Stimulated activated CD4-positive, alpha-beta T cell treated with anti-CD3 and anti-CD28 coated beads, TNF-alpha, amount 100 ng/mL, for 1 hour (primary cell): Measurements from ENCODE around the gene SRCIN1.

Source experiments
- DNase-seq, 3 donors: peaks; one replicate each; pipeline ENCODE4 v3.0.0-alpha.2; 2020; ENCODE audit warnings: low read depth in 3 of 3, low spot score in 1 of 3

SRCIN1 gene

DNA sequence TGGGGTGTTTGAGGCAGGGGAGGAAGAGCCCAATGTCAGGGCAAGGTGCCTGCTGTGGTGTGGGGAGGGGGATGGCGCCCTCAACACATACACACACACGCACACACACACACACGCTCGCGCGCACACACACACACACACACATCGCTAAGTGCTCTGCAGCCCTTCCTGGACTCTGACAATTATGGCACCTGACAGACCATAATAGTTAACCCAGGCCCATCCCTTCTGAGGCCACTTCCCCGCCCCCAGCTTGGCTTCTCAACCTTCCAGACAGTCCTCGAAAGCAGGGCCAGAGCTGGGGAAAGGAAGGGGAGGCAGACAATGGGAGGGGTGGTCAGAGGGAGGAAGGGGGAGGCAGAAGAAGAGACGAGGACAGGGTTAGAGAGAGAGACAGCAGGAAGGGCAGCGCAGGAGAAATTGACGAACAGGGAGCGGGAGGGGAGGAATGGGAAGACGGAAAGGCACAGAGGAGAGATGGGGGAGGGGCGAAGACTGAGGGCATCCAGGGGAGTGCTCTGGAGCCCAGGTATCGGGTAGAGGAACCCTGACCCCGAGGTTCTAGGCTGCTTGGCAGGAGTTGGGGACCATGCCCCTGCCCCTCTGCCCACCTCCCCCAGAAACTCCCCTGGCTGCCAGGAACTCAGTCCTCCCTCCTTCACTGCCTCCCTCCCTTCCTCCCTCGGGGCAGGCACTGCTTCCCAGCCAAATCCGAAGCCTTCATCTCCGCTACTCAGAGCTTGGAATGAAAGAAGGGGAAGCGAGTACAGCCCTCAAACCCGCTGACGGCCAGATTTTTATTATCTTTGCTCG lies 4.0 kb downstream of the SRCIN1 start:
- no peak for DNase-seq

DNA sequence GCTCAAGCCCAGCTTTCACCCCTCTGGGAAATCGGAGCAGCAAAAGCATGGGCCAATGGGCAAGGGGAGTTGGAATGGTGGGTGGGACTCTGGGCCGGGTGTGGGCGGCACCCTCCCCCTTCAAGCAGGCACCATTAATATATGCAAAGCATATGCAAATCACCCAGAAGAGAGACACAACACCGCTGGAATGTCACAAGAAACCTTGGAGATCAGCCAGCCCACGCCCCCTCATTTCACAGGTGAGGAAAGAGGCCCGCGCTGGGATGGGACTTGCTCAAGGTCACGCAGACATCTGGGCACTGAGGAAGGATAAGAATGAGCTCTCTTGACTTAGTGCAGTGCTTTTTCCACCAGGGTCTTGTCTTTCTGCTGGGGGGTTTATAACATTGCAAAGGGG lies 4.8 kb downstream of the SRCIN1 start:
- no peak for DNase-seq

GRCh38 chr17:38600416-38600815 lies 5.3 kb downstream of the SRCIN1 start:
- DNase-seq: no peak

DNA sequence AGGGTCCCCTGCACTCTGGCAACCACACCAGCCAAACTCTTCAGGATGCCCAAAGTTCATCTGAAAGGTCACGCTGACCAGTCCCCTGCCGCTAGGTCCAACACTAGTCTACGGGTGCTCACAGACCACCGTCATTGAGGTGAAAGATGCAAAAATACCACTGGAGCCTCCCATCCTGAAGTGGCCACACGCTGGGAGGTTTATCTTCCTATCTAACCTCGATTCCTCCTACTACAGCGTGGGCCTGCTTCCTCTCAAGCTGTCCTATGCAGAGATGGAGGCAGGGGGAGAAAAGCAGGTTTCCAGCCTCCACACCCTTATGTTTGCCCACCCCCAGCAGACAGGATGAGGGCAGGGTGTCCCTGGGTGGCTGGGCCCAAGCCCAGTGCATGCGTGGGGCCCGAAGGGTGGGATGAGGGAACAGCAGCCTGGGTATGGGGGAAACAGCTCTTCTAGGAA lies 6.3 kb downstream of the SRCIN1 start:
- DNase-seq: no peak

GRCh38 chr17:38598995-38599394 lies 6.8 kb downstream of the SRCIN1 start:
- no peak for DNase-seq

DNA sequence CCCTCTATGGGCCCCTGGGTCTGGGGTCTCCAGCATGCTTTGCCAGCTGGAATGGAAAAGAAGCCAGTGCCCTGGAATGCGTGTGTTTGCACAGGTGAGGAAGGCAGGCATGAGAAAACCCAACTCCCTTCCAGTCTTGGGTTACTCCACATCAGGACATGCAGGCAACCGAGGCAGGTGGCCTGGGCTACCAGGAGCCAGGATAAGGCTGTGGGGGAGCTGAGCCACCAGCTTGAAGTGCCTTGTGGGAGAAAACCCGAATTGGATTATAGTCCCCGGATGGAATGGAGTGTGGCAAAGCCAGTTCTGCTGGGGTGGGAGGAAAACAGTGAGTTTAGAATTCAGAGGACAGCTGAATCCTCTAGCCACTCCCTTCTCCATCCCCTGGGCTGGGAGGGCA lies 7.2 kb downstream of the SRCIN1 start:
- DNase-seq: no peak

DNA sequence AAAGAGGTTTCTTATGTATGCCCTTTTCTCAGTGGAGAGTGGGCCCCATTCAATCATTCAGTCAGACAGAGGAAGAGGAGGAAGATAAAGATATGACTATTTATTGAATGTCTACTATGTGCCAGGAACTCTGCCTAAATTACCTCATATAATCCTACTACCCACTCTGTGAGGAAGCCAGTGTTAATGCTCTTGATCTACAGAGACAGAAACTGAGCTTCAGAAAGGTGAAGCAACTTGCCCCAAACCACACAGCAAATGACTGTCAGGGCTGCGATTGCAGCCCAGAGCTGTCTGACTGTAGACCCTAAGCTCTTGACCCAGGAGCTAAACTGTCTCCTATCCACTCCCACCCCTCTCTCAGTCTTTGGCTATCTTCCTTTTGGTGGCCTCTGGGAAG lies 8.4 kb downstream of the SRCIN1 start:
- no peak for DNase-seq

DNA sequence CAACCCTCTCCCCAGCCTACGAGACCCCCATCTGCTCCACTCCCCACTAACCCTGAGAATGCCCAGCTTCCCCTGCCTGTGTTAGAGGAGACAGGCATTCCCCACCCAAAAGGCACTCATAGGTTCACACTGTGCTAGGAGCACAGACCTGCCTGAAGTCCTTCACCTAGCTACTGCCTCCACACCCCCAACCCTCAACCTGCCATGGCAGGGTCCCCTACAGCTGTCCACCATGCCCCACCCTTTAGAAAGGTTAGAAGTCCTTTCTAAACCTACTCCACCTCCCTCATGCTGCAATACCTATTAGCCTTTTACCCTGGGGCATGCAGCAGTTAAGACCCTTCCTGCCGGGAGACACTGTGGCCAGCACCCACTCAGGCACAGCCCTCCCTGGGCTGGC lies 9.1 kb downstream of the SRCIN1 start:
- DNase-seq: no peak

- DNase-seq: no peak
Measured at GRCh38 chr17:38595892-38596291, 9.9 kb downstream of the SRCIN1 start.

- no peak for DNase-seq
Measured at GRCh38 chr17:38594152-38594551, 11.6 kb downstream of the SRCIN1 start.

GRCh38 chr17:38592487-38592886 lies 13.3 kb downstream of the SRCIN1 start:
- DNase-seq: no peak

DNA sequence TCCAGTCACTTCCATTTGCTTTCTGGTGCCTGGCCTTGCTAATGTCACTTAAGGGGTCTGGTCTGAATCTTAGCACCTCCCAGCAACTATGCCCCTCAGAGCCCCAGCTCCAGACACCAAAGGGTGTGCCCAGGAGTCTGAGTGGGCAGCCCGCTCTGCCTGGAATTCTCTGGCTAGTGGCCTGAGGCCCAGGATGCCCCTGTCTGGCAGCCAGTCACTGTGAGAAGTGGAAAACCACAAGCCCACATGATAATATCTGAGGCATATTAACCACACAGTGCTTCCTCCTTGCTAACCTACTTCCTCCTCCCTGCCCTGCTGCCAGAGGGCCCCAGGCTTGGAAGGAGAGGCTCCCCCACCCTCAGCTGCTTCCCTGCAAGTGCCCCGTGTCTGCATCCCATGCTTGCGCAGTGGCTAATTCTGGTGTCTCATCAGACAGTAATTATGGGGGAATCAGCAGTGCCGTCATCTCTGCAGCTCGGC lies 14.0 kb downstream of the SRCIN1 start:
- DNase-seq: no peak

DNA sequence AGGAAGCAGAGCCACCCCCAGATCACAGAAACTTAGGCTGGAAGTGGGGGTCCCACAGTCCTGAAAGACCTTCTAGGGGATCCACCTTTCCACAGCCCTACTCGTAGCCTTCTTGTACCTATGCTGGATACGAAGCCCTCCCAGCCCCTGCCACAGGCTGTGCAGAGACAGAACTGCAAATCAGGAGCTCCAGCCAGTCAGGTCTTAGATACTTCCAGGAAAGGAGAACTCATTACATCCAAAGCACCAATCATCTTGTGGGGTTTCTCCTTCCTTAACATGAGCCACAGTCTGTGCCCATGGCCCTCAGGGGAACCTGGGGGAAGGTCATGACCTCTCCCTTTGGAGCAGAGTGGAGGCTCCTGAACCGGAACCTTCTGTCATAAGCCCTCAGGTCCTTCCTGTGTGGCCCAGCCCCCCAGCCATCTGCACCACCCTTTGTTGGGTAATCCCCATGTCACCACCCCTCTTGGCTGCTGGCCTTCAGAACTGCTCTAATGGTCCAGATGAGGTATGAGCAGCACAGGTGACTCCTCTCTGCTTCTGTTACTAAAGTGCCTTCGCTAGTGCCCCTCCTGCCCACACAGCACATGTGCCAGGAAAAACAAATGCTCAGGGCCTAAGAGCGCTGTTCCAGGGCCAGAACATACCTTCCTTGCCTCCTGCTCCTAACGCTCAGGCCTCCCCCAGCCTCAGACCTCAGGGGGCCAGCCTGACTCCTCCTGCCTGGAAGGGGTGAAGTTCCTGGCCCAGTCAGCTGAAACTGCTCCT lies 14.6 kb downstream of the SRCIN1 start:
- no peak for DNase-seq

- no peak for DNase-seq
Measured at GRCh38 chr17:38589462-38590114, 16.2 kb downstream of the SRCIN1 start.

DNA sequence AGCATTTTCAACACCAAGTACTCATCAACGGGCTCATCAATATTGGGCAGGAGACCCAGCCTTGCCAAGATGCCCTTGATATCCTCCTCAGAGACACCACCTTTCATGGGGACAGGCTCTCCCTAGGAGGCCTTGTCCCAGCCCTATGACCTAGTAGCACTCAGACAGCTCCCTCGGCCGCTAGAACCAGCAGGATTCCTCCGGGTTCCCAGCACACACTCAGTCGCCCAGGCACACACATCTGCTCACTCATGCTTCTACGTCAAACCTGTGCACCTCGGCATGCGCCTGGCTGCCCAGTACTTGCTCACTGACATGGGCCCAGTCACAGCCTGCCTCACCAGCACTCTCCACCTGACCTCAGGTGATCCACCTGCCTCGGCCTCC lies 17.0 kb downstream of the SRCIN1 start:
- DNase-seq: no peak

DNA sequence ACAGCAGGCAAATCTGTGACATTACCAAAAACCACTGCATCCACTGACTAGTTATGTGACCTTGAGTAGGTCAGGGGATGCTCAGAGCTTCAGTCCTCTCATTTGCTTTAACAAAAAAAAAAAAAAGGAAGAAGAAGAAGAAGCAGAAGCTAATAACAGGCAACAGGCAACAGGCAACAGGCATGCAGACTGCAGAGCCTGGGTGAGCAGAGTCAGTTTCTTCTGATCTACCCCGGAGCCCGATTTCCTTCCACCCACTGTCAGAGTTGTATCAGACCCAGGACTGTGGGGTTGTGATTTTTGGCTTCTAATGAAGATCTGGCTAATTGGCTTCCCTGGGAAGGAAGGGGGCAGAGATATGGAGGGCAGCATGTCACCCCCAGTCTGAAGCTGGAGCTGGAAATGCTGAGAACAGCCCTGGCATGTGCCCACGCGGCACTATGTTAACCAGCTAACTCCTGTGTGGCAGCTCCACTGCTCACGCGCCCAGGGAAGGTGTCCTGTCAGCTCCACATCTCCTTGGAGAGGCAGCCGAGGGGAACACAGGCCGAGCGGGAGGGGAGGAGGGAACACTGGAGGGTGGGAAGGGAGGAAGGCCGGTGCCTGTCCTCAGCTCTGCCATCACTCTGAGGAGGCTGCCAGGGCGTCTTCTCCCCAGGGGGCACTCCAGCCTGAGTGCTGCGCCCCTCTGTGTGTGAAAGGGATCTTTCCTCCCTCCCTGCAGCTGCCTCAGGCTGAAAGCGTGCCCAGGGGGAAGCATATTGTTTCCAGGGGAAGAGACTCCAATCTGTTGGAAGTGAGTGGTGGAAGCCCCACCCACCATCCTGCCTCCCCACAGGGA lies 17.6 kb downstream of the SRCIN1 start:
- DNase-seq: no peak

DNA sequence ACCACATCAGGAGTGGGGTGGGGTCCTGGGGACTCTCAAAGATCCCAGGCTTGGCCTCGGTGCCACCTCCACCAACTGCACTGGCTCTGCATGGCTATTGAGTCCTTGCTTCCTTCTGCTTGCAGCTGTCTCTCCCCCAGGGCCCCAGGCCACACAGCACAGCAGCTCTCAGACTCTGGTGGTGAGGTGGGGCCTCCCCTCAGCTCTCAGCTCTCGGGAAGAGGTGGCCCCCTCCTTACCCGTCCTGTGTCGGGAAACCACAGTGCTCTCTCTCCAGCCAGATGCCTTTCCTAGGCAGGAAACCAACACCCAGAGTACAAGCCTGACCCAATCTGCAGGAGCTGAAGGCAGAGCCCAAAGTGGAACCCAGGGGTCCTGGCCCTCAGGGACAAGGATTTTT lies 18.5 kb downstream of the SRCIN1 start:
- DNase-seq: no peak

DNA sequence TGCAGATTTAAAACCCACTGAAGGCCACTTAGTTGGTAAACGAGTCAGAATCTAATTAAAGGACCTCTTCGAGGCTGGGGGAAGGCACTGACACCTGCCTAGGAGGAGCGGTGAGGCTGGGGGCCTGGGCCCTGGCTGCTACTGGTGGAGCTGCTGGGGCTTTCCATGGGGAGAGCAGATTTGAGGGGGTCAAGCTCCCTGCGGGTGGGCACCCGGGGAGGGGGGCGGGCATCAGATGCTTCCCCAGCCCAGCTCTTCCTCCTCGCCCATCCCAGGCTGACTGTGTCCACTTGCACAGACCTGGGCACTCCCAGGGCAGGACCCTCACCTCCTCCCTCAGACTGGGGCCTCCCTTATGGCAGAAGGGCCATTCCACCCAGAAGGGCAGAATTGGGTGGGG lies 19.0 kb downstream of the SRCIN1 start:
- no peak for DNase-seq

DNA sequence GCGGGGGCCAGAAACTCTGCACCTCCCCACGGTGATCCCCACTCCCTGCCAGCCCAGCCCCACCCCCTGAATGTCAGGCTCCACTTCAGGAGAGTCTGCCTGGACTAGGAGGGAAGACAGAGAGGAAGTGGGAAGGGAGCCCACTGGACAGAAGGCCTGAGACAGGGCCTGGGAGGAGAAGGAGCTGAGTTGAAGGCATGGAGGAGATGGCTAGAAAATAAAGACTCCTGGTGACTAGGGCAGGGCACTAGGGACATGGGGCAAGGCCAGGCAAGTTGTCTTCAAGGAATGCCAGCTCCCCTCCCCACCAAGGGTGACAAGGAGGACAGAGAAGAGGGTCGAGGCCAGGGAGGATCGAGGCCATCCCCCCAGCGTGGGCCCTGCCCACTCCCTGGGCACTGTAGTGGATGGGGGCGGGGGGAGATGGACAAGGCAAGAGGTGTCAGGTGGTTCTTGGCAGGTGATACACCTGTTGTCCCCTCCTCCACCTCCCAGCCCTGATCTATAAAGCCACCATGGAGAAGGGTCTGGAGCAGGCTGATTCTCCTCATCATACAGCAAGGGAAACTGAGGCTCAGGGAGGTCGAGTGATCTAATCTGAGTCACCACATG lies 19.7 kb downstream of the SRCIN1 start:
- DNase-seq: no peak

- DNase-seq: no peak
Measured at GRCh38 chr17:38585056-38585917, 20.5 kb downstream of the SRCIN1 start.
